ENCODE results near the gene NKX2-2. TPM values are rescaled to one million over a fixed set of nuclear protein-coding genes. Genes with fewer than 3 reads are reported as not detected.

The NKX2-2 gene
- total and polyA plus RNA-seq, 2 donors (not counting 3 experiments of a cell fraction or from before 2014, with no cell fraction given) = not detected

DNA sequence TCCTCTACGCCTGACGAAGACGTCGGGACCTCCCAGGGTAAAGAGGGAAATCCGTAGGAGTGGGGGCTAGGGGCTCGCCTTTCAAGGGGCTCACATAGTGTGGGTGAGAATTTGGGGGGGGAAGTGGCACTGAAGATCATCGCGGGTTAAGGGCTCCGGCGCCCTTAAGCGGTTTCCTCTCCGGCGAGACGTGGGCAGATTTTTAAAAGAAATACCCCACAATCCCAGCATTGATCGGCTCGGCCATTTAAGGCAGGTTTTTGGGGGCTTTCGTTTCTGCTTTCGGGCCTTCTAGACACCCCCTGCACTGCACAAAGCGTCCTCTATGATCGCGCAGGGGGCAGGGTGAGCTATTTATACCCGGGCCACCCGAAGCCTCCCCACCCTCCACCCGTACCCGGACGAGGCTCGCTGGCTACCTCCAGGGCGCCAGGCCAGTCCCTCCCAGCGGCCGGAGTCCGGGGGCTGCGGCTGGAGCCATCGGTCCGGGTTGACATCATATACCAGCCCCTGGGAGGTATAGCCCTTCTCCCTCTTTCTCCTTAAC lies 1.2 kb downstream of the NKX2-2 start:
- no peaks in the 10 kb centered on the region for H3K9me1 ChIP-seq (replicated peaks; ENCODE audit: control insufficient read depth, extremely low read depth, insufficient read depth, low read length)
- no peaks in the 10 kb centered on the region for H3K36me3 ChIP-seq (ENCODE audit: control insufficient read depth in 2 of 2, extremely low read depth in 1 of 2, insufficient read depth in 2 of 2, low read length in 2 of 2)
- dilution Hi-C loops (cut with MboI; ENCODE audit: extremely low pct_ligation_motif_present, low sequenced_read_pairs) (no loop called here), intact Hi-C loops (cut with micrococcal nuclease) (no loop called here)
- H3K4me1 ChIP-seq (ENCODE audit: control insufficient read depth, extremely low read depth, insufficient read depth, low read length) = peaks cover 15% of the 10 kb centered on the region
- H3K27ac ChIP-seq (ENCODE audit: insufficient read depth, low read depth, low read length) = no peak overlapping the region
- H3K4me3 ChIP-seq (replicated peaks in 1 of 3; ENCODE audit: insufficient read depth in 1 of 3, low read depth in 1 of 3, low read length in 3 of 3) = no peak overlapping the region
- H3K4me2 ChIP-seq (ENCODE audit: insufficient read depth, low read length) = no peak overlapping the region
- FAIRE-seq (no peak), DNase-seq (ENCODE audit: low read depth, low spot score) (no peak)
- H2AFZ ChIP-seq (ENCODE audit: low read depth, low read length) = no peak overlapping the region
- POLR2A ChIA-PET = no interaction called here
- peaks cover 80 to 91% of the 10 kb centered on the region in 2 experiments for H3K27me3 ChIP-seq (ENCODE audit: control insufficient read depth in 2 of 2, insufficient read depth in 2 of 2, low read length in 2 of 2)
- no TSS peak for BruUV-seq (replicated peaks)
- TF ChIP-seq FOS (IDR thresholded peaks at IDR 0.05; ENCODE audit: borderline replicate concordance, insufficient read depth, low read length) (no peak), EZH2 (IDR thresholded peaks at IDR 0.05; ENCODE audit: borderline replicate concordance, low read depth, low read length, severe bottlenecking) (peak; percentile 88), MYC (IDR thresholded peaks at IDR 0.05; ENCODE audit: low read depth, low read length) (no peak)
- TF ChIP-seq, protein P1, sequence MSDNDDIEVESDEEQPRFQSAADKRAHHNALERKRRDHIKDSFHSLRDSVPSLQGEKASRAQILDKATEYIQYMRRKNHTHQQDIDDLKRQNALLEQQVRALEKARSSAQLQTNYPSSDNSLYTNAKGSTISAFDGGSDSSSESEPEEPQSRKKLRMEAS (IDR thresholded peaks at IDR 0.05; ENCODE audit: insufficient read depth, insufficient read length) = no peak
- no peak overlapping the region for H3K9ac ChIP-seq (replicated peaks; ENCODE audit: extremely low read depth, insufficient read depth, low read length)
- no peaks in the 10 kb centered on the region for H4K20me1 ChIP-seq (replicated peaks; ENCODE audit: control insufficient read depth, extremely low read depth, insufficient read depth, low read length)
- no peaks in the 10 kb centered on the region for H3K9me3 ChIP-seq (replicated peaks; ENCODE audit: control insufficient read depth, insufficient read depth, low read length)
- CTCF ChIA-PET = interaction anchor here (0.7 kb wide), 1 partner anchor 277 kb away, joined by 4 read pairs; no protein-coding TSS in a partner anchor
- H3K79me2 ChIP-seq (ENCODE audit: control insufficient read depth, insufficient read depth, low read length) = no peaks in the 10 kb centered on the region

DNA sequence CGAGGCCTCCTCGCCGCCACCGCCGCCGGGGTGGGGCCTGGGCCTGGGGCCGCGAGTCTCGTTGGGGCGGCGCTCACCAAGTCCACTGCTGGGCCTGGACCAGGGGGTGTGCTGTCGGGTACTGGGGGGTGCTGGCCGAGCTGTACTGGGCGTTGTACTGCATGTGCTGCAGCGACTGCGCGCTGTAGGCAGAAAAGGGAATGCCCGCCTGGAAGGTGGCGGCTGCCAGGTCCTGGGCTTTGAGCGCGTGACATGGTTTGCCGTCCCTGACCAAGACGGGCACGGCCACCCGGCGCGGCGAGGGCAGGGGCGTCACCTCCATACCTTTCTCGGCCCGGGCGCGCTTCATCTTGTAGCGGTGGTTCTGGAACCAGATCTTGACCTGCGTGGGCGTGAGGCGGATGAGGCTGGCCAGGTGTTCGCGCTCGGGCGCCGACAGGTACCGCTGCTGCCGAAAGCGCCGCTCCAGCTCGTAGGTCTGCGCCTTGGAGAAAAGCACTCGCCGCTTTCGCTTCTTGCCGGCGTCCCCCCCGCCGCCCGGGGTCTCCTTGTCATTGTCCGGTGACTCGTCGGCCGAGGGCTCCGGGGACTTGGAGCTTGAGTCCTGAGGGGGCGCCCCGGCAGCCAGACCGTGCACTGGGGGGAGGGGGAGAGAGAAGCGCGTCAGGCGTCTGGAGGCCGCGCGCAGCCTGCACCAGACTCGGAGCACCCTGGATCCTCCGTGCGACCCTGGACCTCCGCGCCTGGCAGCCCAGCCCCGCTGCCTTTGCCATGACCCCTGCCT lies 1.8 kb downstream of the NKX2-2 start:
- dilution Hi-C loops (cut with MboI; ENCODE audit: extremely low pct_ligation_motif_present, low sequenced_read_pairs) (no loop called here), intact Hi-C loops (cut with micrococcal nuclease) (no loop called here)

More for the DNA sequence above, 1.8 kb downstream of the NKX2-2 start:
- Histone ChIP-seq H2AFZ (ENCODE audit: low read depth, low read length) (no peak overlapping the region), H3K4me1 (ENCODE audit: control insufficient read depth, extremely low read depth, insufficient read depth, low read length) (peaks cover 15% of the 10 kb centered on the region), H3K27me3 (ENCODE audit: control insufficient read depth in 2 of 2, insufficient read depth in 2 of 2, low read length in 2 of 2) (peaks cover 80 to 91% of the 10 kb centered on the region in 2 experiments), H3K36me3 (ENCODE audit: control insufficient read depth in 2 of 2, extremely low read depth in 1 of 2, insufficient read depth in 2 of 2, low read length in 2 of 2) (no peaks in the 10 kb centered on the region), H3K4me2 (ENCODE audit: insufficient read depth, low read length) (peak overlapping the region; percentile 6), H3K27ac (ENCODE audit: insufficient read depth, low read depth, low read length) (no peak overlapping the region), H4K20me1 (replicated peaks; ENCODE audit: control insufficient read depth, extremely low read depth, insufficient read depth, low read length) (no peaks in the 10 kb centered on the region), H3K9ac (replicated peaks; ENCODE audit: extremely low read depth, insufficient read depth, low read length) (no peak overlapping the region), H3K4me3 (replicated peaks in 1 of 3; ENCODE audit: insufficient read depth in 1 of 3, low read depth in 1 of 3, low read length in 3 of 3) (no peak overlapping the region), H3K9me1 (replicated peaks; ENCODE audit: control insufficient read depth, extremely low read depth, insufficient read depth, low read length) (no peaks in the 10 kb centered on the region), H3K79me2 (ENCODE audit: control insufficient read depth, insufficient read depth, low read length) (no peaks in the 10 kb centered on the region), H3K9me3 (replicated peaks; ENCODE audit: control insufficient read depth, insufficient read depth, low read length) (no peaks in the 10 kb centered on the region)
- no peak for FAIRE-seq
- no peak for DNase-seq (ENCODE audit: low read depth, low spot score)
- POLR2A ChIA-PET = no interaction called here
- CTCF ChIA-PET = interaction anchor here (0.7 to 12.0 kb wide), 2 partner anchors 274 to 276 kb away, joined by 4 to 443 read pairs; no protein-coding TSS in a partner anchor
- TF ChIP-seq POLR2A (IDR thresholded peaks at IDR 0.05; ENCODE audit: low read depth, low read length) (no peak), GATA2 (IDR thresholded peaks at IDR 0.05; ENCODE audit: insufficient read depth, insufficient read length, low read depth, low read length) (no peak), FOS (IDR thresholded peaks at IDR 0.05; ENCODE audit: borderline replicate concordance, insufficient read depth, low read length) (no peak), MYC (IDR thresholded peaks at IDR 0.05; ENCODE audit: low read depth, low read length) (no peak), EZH2 (IDR thresholded peaks at IDR 0.05; ENCODE audit: borderline replicate concordance, low read depth, low read length, severe bottlenecking) (peak; percentile 96)
- no TSS peak for BruUV-seq (replicated peaks)
